Left colon (tissue), 2 donors: Measurements from ENCODE around the gene PIN1. TPM values are rescaled to one million over a fixed set of nuclear protein-coding genes. Genes with fewer than 3 reads are reported as not detected.

ENCODE experiments used
- ATAC-seq: fragments of 200-7000 bp; cut with Tn5 transposase; one replicate; pipeline ENCODE4 v1.9.1; 2020; ENCODE audit warnings: mild to moderate bottlenecking, moderate library complexity
- DNase-seq, 2 donors: peaks; one replicate each; pipeline ENCODE4 v3.0.0-alpha.2; 2020
- intact Hi-C, 2 donors: fragments of 100-400 bp; cut with DNase I in 1 of 2; cut with micrococcal nuclease in 1 of 2; formaldehyde crosslinking; loops; one replicate each; pipeline versions ENCODE4 v1.11.2 to v1.14.0; 2022; cut with DNase I, micrococcal nuclease
- total RNA-seq, 2 donors: library from RNA; stranded (reverse); fragmentation: NEBNext Ultra II Directional; extraction: Animal tissue kit (Norgen Biotek cat#: 25700); gene quantifications; one replicate each; pipeline ENCODE4 v1.2.1, GENCODE V29; 2021
- donor health status: DM: no; HTN: no; CAD: no.
- donor health status: DM: yes; HTN: yes; CAD: no.

The PIN1 gene
- total RNA-seq, 2 donors from 2014 or later = 44.3 to 48.2 TPM

- ATAC-seq (peak; percentile 45), DNase-seq (peak; percentile 40 to 55)
- intact Hi-C loops = no loop called here
Measured at GRCh38 chr19:9847087-9847671, 12.1 kb downstream of the PIN1 start.

DNA sequence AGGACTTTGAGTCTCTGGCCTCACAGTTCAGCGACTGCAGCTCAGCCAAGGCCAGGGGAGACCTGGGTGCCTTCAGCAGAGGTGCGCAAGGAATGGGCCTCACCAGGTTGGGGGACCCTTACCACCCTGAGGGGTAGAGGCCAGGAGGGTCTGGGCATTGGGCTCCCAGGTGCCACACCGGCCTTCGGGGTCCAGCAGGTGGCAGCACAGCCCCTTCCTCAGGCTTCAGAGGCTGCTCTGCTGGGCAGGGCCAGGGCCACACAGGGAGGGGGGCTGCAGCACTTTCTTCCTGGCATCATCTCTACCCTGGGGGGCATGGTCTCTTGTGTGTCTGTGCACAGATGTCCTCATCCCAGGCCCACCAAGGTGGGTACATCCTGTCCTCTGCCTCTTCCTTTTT is 12.9 kb downstream of the PIN1 start:
- ATAC-seq (peak; percentile 42), DNase-seq (no peak)
- intact Hi-C loops = no loop called here

DNA sequence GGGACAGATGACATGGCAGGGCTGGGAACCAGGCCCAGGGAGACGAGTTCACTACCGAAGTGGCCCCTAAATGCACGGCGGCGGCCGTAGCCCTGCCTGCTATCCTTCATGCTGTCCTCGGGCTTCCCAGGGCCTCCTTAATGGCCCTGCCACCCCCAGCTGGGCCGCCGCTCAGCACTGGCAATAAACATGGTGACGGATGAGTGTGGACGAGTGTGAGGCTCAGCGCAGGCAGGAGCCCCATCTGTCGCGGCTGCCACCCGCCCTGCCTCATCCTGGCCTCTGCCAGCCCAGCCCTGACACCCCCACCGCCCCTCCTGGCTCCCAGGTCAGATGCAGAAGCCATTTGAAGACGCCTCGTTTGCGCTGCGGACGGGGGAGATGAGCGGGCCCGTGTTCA is 13.6 kb downstream of the PIN1 start:
- DNase-seq = no peak
- no peak for ATAC-seq
- intact Hi-C loops = no loop called here

DNA sequence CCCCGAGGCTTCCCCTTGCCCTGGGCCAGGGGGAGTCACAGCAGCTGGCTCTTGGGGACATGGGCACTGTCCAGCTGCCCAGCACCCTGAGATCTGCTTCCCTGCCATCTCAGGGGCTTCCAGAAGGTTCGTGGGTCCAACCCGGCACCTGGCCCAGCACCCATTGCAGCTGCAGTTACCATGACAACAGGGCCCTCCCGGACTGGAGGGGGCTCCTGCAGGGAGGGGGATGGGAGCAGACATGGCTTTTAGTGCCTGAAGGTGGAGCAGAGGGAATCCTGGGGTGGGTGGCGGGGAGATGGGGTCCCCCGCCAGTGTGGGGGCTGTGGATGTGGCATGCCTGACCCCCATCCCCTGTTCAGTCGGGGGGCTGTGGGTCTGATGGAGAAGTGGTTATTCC is 14.7 kb downstream of the PIN1 start:
- DNase-seq (no peak), ATAC-seq (no peak)
- intact Hi-C loops = no loop called here

GRCh38 chr19:9850235-9850959 is 15.3 kb downstream of the PIN1 start:
- DNase-seq (no peak), ATAC-seq (no peak)
- intact Hi-C loops = no loop called here

DNA sequence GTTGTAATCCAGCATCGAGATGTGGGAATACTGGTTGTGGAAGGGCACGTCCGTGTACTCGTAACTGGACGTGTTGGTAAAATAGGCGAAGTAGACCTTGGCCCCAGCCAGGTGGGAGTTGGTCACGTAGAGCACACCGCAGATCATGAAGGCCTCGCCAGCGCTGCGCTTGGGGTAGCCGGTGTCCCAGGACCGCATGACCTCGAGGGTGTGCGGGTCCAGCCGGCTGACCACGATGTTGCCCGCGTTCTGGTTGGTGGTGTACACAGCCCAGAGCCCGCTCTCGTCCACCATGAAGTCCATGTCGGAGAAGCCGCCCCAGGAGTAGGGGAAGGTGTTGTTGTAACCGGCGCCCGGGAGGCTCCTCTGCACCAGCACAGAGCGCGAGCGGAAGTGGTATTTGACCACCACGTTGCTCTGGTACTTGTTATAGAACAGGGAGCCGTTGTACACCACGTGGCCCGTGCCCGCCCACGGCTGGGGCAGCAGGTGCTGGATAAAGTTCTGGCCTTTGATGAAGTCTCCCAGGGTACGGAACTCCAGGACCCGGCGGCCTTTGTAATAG is 19.2 kb downstream of the PIN1 start:
- DNase-seq (no peak), ATAC-seq (no peak)
- intact Hi-C loops = no loop called here

DNA sequence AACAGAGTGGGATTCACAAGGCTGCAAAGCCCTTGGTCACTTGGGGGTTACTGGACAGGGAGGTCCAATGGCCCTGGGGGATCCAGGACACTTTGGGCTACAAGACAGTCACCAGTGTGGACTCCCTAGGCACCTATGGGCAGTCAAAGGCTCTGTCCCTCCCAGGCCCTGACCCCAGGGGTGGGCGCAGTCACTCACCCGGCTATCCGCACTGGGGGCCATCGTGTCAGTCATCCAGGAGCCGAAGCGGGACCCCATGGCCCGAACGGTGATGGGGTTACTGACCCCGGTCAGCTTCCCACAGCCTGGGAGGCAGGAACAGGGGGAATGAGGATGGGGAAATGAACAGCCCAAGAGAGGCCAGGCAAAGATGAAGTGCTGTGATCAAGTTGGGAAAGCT is 21.5 kb downstream of the PIN1 start:
- ATAC-seq = no peak
- intact Hi-C loops = no loop called here
- DNase-seq = no peak

DNA sequence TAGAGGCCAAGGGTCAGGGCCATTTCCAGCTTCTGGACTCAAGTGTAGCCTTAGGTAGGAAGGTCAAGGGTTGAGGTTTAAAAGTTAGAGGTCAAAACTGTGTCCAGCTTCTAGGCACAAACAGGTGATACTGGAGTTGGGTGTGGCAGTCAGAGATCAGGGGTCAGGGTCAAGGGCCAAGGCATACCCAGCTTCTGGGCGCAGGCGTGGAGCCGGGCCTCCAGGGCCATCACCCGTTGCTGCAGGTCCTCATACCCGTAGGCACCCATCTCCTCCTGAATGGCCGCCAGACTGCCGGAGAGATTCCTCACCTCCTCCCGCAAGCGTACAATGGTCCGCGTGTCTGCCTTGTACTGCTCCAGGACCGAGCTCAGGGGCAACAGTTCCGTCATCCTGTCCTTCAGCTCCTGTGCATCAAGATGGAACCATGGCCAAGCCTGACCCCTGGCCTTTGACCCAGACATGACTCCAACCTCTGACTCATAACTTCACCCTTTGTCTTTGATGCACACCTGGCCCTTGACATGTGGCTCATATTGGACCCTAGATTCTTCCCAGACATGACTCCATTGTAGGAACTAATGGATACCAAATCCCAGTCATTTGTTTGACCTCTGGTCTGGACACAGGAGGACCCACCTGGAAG is 22.1 kb downstream of the PIN1 start:
- DNase-seq = no peak
- intact Hi-C loops = no loop called here
- no peak for ATAC-seq

DNA sequence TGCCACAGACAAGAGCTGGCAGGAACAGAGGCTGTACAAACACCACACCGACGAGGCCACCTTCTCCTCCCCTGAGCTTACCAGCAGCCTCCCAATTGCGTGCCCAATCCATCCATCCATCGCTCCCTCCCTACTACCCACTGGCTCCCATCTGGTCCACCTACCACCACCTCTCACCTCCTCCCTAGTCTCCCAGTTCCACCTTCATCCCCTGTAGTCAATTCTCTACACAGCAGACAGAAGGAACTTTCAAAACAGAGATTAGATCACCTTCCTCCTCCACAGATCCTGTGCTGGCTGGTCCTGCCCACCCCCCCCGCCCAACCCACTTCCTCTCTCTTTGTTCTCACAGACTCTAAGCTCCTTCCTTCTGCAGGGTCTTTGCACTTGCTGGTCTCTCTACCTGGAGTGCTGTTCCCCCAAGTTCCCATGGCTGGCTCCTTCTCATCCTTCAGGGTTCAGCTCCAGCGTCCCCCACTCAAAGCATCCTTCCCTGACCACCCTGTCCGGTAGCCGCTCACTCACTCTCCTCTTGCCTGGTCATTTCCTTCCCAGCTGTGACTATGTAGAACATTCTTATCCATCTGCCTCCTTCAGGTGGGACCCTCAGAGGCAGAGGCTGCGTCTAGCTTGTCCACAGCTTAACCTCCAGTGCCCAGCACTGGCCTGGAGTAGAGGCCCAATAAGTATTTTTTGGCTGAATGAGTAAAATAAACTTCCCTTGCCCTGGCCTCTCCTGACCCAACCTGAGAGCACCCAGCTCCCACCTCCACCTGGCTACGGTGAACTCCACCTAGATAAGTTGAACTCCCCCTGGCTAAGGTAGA is 23.0 kb downstream of the PIN1 start:
- ATAC-seq = no peak
- intact Hi-C loops = no loop called here
- no peak for DNase-seq

- ATAC-seq (no peak), DNase-seq (no peak)
- intact Hi-C loops = no loop called here
Measured at GRCh38 chr19:9858766-9859165, 23.6 kb downstream of the PIN1 start.

- intact Hi-C loops = no loop called here
- no peak for DNase-seq
- ATAC-seq = no peak
Measured at GRCh38 chr19:9860407-9860806, 25.3 kb downstream of the PIN1 start.

- DNase-seq (no peak), ATAC-seq (no peak)
- intact Hi-C loops = no loop called here
Measured at GRCh38 chr19:9861503-9861902, 26.4 kb downstream of the PIN1 start.

DNA sequence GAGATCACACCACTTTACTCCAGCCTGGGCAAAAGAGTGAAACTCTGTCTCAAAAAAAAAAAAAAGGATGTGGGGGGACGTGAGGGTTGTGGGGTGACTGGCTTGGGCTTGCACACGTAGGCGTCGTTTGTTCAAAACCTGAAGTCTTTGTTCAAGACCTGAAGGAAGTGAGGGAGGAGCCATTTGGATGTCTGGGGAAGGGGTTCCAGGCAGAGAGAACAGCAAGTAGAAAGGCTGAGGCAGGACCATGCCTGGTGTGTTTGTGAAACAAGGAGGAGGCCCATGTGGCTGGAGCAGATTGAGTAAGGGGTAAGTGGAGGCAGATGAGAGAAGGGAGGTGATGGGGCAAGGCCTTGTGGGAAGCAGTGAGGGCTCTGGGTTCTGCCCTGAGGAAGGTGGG is 27.8 kb downstream of the PIN1 start:
- ATAC-seq (no peak), DNase-seq (no peak)
- intact Hi-C loops = no loop called here

GRCh38 chr19:9863759-9864158 is 28.6 kb downstream of the PIN1 start:
- ATAC-seq (no peak), DNase-seq (no peak)
- intact Hi-C loops = no loop called here

GRCh38 chr19:9865732-9866501 is 30.8 kb downstream of the PIN1 start:
- no peak for DNase-seq

DNA sequence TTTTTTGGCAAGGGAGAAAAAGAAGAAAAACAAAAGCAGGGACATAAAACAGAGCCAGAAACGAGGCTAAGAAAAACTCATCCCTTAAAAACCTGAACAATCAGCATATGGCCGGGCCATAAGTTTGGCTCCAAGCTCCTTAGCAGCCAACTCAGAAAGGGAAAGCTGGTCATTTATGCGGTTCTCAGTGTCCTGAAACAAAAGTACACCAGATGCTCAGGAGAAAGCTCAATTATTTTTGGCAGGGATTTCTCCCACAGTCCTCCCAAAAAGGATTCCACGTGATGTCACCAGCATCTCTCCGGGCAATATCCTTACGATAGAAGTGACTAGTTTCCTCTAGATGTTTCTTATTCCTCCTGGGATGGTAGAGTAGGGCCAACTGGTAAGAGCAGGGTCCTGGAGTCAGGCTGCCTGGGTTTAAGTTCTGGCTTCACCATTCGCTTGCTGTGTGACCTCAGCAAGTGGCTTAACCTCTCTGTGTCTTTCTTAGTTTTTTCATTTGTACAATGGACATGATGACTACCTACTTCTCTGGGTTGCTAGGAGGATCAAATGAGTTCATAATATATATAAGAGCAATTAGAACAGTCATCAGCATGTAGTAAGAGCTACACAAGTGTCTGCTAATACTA is 34.0 kb downstream of the PIN1 start:
- intact Hi-C loops = no loop called here
- ATAC-seq (no peak), DNase-seq (no peak)

More at GRCh38 chr19:9865732-9866501, 30.8 kb downstream of the PIN1 start:
- no peak for ATAC-seq
- intact Hi-C loops = no loop called here

DNA sequence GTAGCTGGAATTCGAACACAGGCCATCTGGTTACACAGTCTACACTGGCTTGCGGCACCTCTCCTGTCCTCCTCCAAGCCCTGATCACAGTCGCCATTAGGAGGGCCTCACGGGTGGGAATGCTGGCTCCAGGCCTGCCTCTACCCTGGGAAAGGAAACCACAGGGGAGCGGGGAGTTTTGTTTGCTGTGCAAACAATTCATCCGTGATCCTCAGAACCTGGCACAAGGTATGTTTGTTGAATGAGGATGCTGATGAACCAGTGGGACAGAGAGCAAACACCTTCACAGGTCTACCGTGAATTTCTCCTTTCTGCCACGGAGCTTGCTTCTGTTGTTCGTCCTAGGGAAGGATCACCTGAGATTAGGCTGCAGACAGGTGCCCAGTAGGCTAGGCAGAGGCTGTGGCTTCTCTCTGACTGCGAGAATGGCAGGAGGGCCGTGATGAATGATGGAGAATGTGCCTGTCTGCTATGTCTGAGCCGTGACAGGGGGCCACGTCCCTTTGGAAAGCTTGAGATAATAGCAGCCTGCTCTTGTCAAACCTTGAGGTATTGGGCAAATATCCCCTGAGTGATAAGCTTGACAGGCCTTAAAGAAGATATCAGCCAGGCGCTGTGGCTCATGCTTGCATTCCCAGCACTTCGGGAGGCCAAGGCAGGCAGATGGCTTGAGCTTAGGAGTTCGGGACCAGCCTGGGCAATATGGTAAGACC is 36.7 kb downstream of the PIN1 start:
- DNase-seq = no peak
- ATAC-seq = no peak
- intact Hi-C loops = no loop called here
